CD14-positive monocyte (primary cell): ENCODE measurements around the gene RD3L. TPM values are rescaled to one million over a fixed set of nuclear protein-coding genes. Genes with fewer than 3 reads are reported as not detected.
A peak's percentile ranks its signal among the peaks of the same experiment; 100 is the strongest.

ENCODE experiments used
- DNase-seq, 3 donors: peaks; one replicate each; pipeline ENCODE4 v3.0.0-alpha.2; 2011 to 2022
- H2AFZ ChIP-seq: 2 replicates; pipeline ENCODE4 v1.6.0; 2012; ENCODE audit warnings: mild to moderate bottlenecking, low read depth, low read length, inconsistent platforms; ENCODE audit not compliant: insufficient read depth, poor library complexity, severe bottlenecking
- H3K27ac ChIP-seq, 2 donors: 1 replicate in 1 of 2; 2 replicates in 1 of 2; pipeline ENCODE4 v1.5.1; 2012 to 2013; ENCODE audit warnings: low read length in 2 of 2, control low read depth in 1 of 2, inconsistent platforms in 1 of 2, low read depth in 1 of 2, mild to moderate bottlenecking in 1 of 2
- H3K27me3 ChIP-seq, 2 donors: one replicate each; pipeline versions ENCODE4 v1.6.0 to v1.6.1; 2011 to 2013; ENCODE audit warnings: low read length in 2 of 2; ENCODE audit not compliant: control insufficient read depth in 2 of 2, insufficient read depth in 2 of 2
- H3K36me3 ChIP-seq, 2 donors: replicated peaks in 1 of 2; 1 replicate in 1 of 2; 2 replicates in 1 of 2; pipeline versions ENCODE4 v1.5.1 to v1.6.1; 2012 to 2013; ENCODE audit warnings: low read length in 2 of 2, control low read depth in 1 of 2, inconsistent platforms in 1 of 2, mild to moderate bottlenecking in 1 of 2; ENCODE audit not compliant: insufficient read depth in 2 of 2, control insufficient read depth in 1 of 2
- H3K4me1 ChIP-seq, 2 donors: 1 replicate in 1 of 2; 2 replicates in 1 of 2; pipeline versions ENCODE4 v1.5.1 to v1.6.1; 2012 to 2013; ENCODE audit warnings: low read length in 2 of 2, control low read depth in 1 of 2, inconsistent platforms in 1 of 2, mild to moderate bottlenecking in 1 of 2, moderate library complexity in 1 of 2; ENCODE audit not compliant: insufficient read depth in 2 of 2, control insufficient read depth in 1 of 2
- H3K4me2 ChIP-seq: replicated peaks from 2 replicates; pipeline ENCODE3; 2012; ENCODE audit warnings: low read length, moderate library complexity, mild to moderate bottlenecking; ENCODE audit not compliant: poor library complexity, severe bottlenecking; ENCODE audit errors: extremely low read depth
- H3K4me3 ChIP-seq, 3 experiments: fragments of 200-600 bp in 1 of 3; sonication (generic) in 1 of 3; replicated peaks in 1 of 3; 1 replicate in 2 of 3; 2 replicates in 1 of 3; pipeline ENCODE4 v1.5.1; 2011 to 2013; ENCODE audit warnings: low read length in 3 of 3, mild to moderate bottlenecking in 3 of 3, control low read depth in 2 of 3, low read depth in 2 of 3, inconsistent platforms in 1 of 3, moderate library complexity in 1 of 3
- H3K79me2 ChIP-seq: 2 replicates; pipeline ENCODE4 v1.6.0; 2012; ENCODE audit warnings: mild to moderate bottlenecking, control low read depth, inconsistent platforms, low read length, moderate library complexity; ENCODE audit not compliant: insufficient read depth
- H3K9ac ChIP-seq: 2 replicates; pipeline ENCODE4 v1.6.0; 2017; ENCODE audit warnings: low read length, mild to moderate bottlenecking; ENCODE audit not compliant: insufficient read depth, poor library complexity, severe bottlenecking
- H3K9me3 ChIP-seq, 2 donors: replicated peaks in 1 of 2; 1 replicate in 1 of 2; 2 replicates in 1 of 2; pipeline versions ENCODE4 v1.5.1 to v1.6.1; 2012 to 2013; ENCODE audit warnings: low read length in 2 of 2, control low read depth in 1 of 2; ENCODE audit not compliant: control insufficient read depth in 1 of 2, insufficient read depth in 1 of 2
- H4K20me1 ChIP-seq: 2 replicates; pipeline ENCODE4 v1.6.0; 2012; ENCODE audit warnings: mild to moderate bottlenecking, low read length, control low read depth, moderate library complexity; ENCODE audit not compliant: insufficient read depth
- H3K27ac Mint-ChIP-seq, 7 donors: one replicate each; pipeline ENCODE4 v1.8.0; 2020; ENCODE audit warnings: mild to moderate bottlenecking in 7 of 7, mixed read lengths in 7 of 7, moderate library complexity in 6 of 7, inconsistent platforms in 2 of 7
- H3K27me3 Mint-ChIP-seq, 3 donors: one replicate each; pipeline ENCODE4 v1.8.0; 2021 to 2022; ENCODE audit warnings: low read depth in 3 of 3, mild to moderate bottlenecking in 3 of 3, mixed read lengths in 3 of 3, moderate library complexity in 3 of 3, inconsistent platforms in 1 of 3
- H3K36me3 Mint-ChIP-seq, 2 donors: one replicate each; pipeline ENCODE4 v1.8.0; 2020; ENCODE audit warnings: mixed read lengths in 2 of 2, inconsistent platforms in 1 of 2, mild to moderate bottlenecking in 1 of 2
- H3K4me1 Mint-ChIP-seq: one replicate; pipeline ENCODE4 v1.8.0; 2020; ENCODE audit warnings: mild to moderate bottlenecking, mixed read lengths
- H3K4me3 Mint-ChIP-seq, 2 donors: one replicate each; pipeline ENCODE4 v1.8.0; 2020; ENCODE audit warnings: mild to moderate bottlenecking in 2 of 2, mixed read lengths in 2 of 2, moderate library complexity in 1 of 2
- H3K9me3 Mint-ChIP-seq, 7 donors: one replicate each; pipeline ENCODE4 v1.8.0; 2020 to 2022; ENCODE audit warnings: mixed read lengths in 7 of 7, mild to moderate bottlenecking in 6 of 7, moderate library complexity in 6 of 7, inconsistent platforms in 2 of 7
- CTCF ChIP-seq: fragments of 200-600 bp; IDR thresholded peaks from one replicate; pipeline ENCODE4 v1.8.0; 2022; ENCODE audit warnings: antibody characterized with exemption, mild to moderate bottlenecking
- WGBS: methylation state at CpG from one replicate; pipeline ENCODE4 v1.1.5; 2013; ENCODE audit warnings: missing lambda C conversion rate; ENCODE audit not compliant: insufficient coverage; 5-methylcytosine and 5-hydroxymethylcytosine counted together
- intact Hi-C, 2 donors: fragments of 100-400 bp; cut with micrococcal nuclease; formaldehyde crosslinking; loops; one replicate each; pipeline versions ENCODE4 v1.15.0 to v1.15.1; 2023
- polyA plus RNA-seq, 3 donors: library from polyadenylated mRNA; depleted of rRNA in 1 of 3; unstranded in 2 of 3; stranded (reverse) in 1 of 3; fragments of 300-500 nt in 2 of 3; fragments of >200 nt in 1 of 3; fragmentation: Illumina TruSeq in 2 of 3; gene quantifications; 1 replicate in 2 of 3; 2 replicates in 1 of 3; pipeline ENCODE4 v1.2.3, GENCODE V29; 2012 to 2021

RD3L gene
- polyA plus RNA-seq, 3 donors, result not detected

GRCh38 chr14:103973354-103973753 is 31.0 kb upstream of the RD3L start:
- H3K4me3 Mint-ChIP-seq, result no peak overlapping the region
- H3K36me3 Mint-ChIP-seq, result peaks cover 48 to 72% of the 10 kb centered on the region in 2 donors
- H3K27me3 ChIP-seq, result no peaks in the 10 kb centered on the region
- DNase-seq, result no peak
- peaks cover 0 to 2% (median 0%) of the 10 kb centered on the region in 3 donors for H3K27me3 Mint-ChIP-seq
- H3K9me3 Mint-ChIP-seq, result no peaks in the 10 kb centered on the region
- no peaks in the 10 kb centered on the region for H4K20me1 ChIP-seq
- no peak overlapping the region for H2AFZ ChIP-seq
- H3K9ac ChIP-seq, result no peak overlapping the region
- intact Hi-C loops, result no loop called here
- H3K27ac ChIP-seq, result no peak overlapping the region
- peak overlapping the region in 1 of 7 donors; percentile 35 for H3K27ac Mint-ChIP-seq
- no peaks in the 10 kb centered on the region for H3K79me2 ChIP-seq
- no peak overlapping the region for H3K4me3 ChIP-seq
- no peak for TF ChIP-seq CTCF
- no CpG with 5 or more reads among the region's 4 CpGs for WGBS
- peaks cover 0 to 60% of the 10 kb centered on the region in 2 donors for H3K36me3 ChIP-seq
- no peak overlapping the region for H3K4me2 ChIP-seq
- H3K4me1 ChIP-seq, result no peaks in the 10 kb centered on the region
- H3K9me3 ChIP-seq, result no peaks in the 10 kb centered on the region
- no peaks in the 10 kb centered on the region for H3K4me1 Mint-ChIP-seq

- H4K20me1 ChIP-seq, result no peaks in the 10 kb centered on the region
- H3K4me1 Mint-ChIP-seq, result no peaks in the 10 kb centered on the region
- H3K4me3 ChIP-seq, result no peak overlapping the region
- peaks cover 39 to 64% of the 10 kb centered on the region in 2 donors for H3K36me3 Mint-ChIP-seq
- WGBS, result 89% methylated on average over 4 of the region's 4 CpGs
- intact Hi-C loops, result no loop called here
- no peak overlapping the region for H2AFZ ChIP-seq
- H3K4me2 ChIP-seq, result no peak overlapping the region
- no peaks in the 10 kb centered on the region for H3K27me3 ChIP-seq
- H3K27ac Mint-ChIP-seq, result no peak overlapping the region
- H3K4me1 ChIP-seq, result no peaks in the 10 kb centered on the region
- no peak overlapping the region for H3K4me3 Mint-ChIP-seq
- TF ChIP-seq CTCF, result no peak
- H3K9me3 ChIP-seq, result no peaks in the 10 kb centered on the region
- H3K27me3 Mint-ChIP-seq, result peaks cover under 1 to 2% (median 1%) of the 10 kb centered on the region in 3 donors
- peaks cover 0 to 1% (median 0%) of the 10 kb centered on the region in 7 donors for H3K9me3 Mint-ChIP-seq
- H3K9ac ChIP-seq, result no peak overlapping the region
- H3K27ac ChIP-seq, result no peak overlapping the region
- DNase-seq, result no peak
- H3K79me2 ChIP-seq, result no peaks in the 10 kb centered on the region
- H3K36me3 ChIP-seq, result peaks cover 0 to 39% of the 10 kb centered on the region in 2 donors
These were observed 27.6 kb upstream of the RD3L start for GRCh38 chr14:103969961-103970360.
